Panc1 (cell line): ENCODE results near the gene SRP54. TPM values are rescaled to one million over a fixed set of nuclear protein-coding genes. Genes with fewer than 3 reads are reported as not detected.

Experiments used
- ATAC-seq: fragments of 200-7000 bp; cut with Tn5 transposase; 2 replicates; pipeline ENCODE4 v1.9.1; 2020; ENCODE audit warnings: mild to moderate bottlenecking, moderate library complexity
- BruUV-seq: library from RNA; stranded (reverse); fragments of 400-500 nt; replicated peaks from 2 replicates; lab custom pipeline; 2021; lab: Mats Ljungman, UMichigan
- CTCF ChIA-PET: fragments of 300-600 bp; sonication (Branson Sonifier 250); formaldehyde crosslinking; loops from one replicate; lab custom pipeline; 2022; ENCODE audit warnings: antibody characterized with exemption; lab: Charles Lee
- POLR2A ChIA-PET: fragments of 300-600 bp; sonication (Branson Sonifier 250); formaldehyde crosslinking; loops from one replicate; lab custom pipeline; 2022; ENCODE audit warnings: antibody characterized with exemption; lab: Charles Lee
- DNase-seq: peaks from one replicate; pipeline ENCODE4 v3.0.0-alpha.2; 2010; ENCODE audit warnings: low read depth, low spot score
- H3K27ac ChIP-seq: 2 replicates; pipeline ENCODE4 v1.5.1; 2011; ENCODE audit warnings: mild to moderate bottlenecking, low read length, inconsistent platforms
- H3K27me3 ChIP-seq: fragments of 200-500 bp; sonication (Bioruptor generic); 2 replicates; pipeline ENCODE4 v1.6.0; 2014; ENCODE audit warnings: low read length, inconsistent platforms; ENCODE audit not compliant: control insufficient read depth, insufficient read depth
- H3K36me3 ChIP-seq: fragments of 200-500 bp; sonication (Bioruptor generic); 2 replicates; pipeline ENCODE4 v1.5.1; 2014; ENCODE audit warnings: inconsistent platforms, mild to moderate bottlenecking, low read length, moderate library complexity; ENCODE audit not compliant: control insufficient read depth, insufficient read depth
- H3K4me1 ChIP-seq: 2 replicates; pipeline ENCODE4 v1.5.1; 2011; ENCODE audit warnings: inconsistent platforms, mild to moderate bottlenecking, low read length, moderate library complexity; ENCODE audit not compliant: control insufficient read depth, insufficient read depth
- H3K4me3 ChIP-seq, 2 experiments: 2 replicates each; pipeline ENCODE4 v1.5.1; 2011 to 2012; ENCODE audit warnings: low read depth in 2 of 2, low read length in 2 of 2, mild to moderate bottlenecking in 2 of 2, inconsistent platforms in 1 of 2, moderate library complexity in 1 of 2
- H3K9me3 ChIP-seq: fragments of 200-500 bp; sonication (Bioruptor generic); 2 replicates; pipeline ENCODE4 v1.5.1; 2014; ENCODE audit warnings: low read depth, mild to moderate bottlenecking, inconsistent platforms, low read length, moderate library complexity; ENCODE audit not compliant: control insufficient read depth, insufficient read depth
- CTCF ChIP-seq: fragments of 450-650 bp; IDR thresholded peaks from 2 replicates; pipeline ENCODE4 v1.5.1; 2017; ENCODE audit warnings: mild to moderate bottlenecking
- POLR2AphosphoS5 ChIP-seq: IDR thresholded peaks from 2 replicates; pipeline ENCODE4 v1.6.1; 2012; ENCODE audit warnings: mild to moderate bottlenecking, low read depth, low read length, moderate library complexity
- REST ChIP-seq, 2 experiments: IDR thresholded peaks; 2 replicates each; pipeline ENCODE4 v1.6.1; 2011 to 2012; ENCODE audit warnings: low read depth in 2 of 2, control low read depth in 1 of 2, low read length in 1 of 2, mild to moderate bottlenecking in 1 of 2, moderate library complexity in 1 of 2; ENCODE audit not compliant: insufficient read depth in 1 of 2
- SIN3A ChIP-seq: IDR thresholded peaks from 2 replicates; pipeline ENCODE4 v1.6.1; 2012; ENCODE audit warnings: low read depth, mild to moderate bottlenecking, low read length, moderate library complexity, borderline replicate concordance; ENCODE audit not compliant: insufficient read depth
- TCF7L2 ChIP-seq: IDR thresholded peaks from 2 replicates; pipeline ENCODE4 v1.6.1; 2011; ENCODE audit warnings: mild to moderate bottlenecking, low read depth, low read length, inconsistent platforms
- in situ Hi-C: cut with HindIII; loops from 2 replicates; pipeline ENCODE4 v1.10.0; 2016; ENCODE audit warnings: low sequenced_read_pairs, low pct_unique_long_range_greater_than_20kb
- intact Hi-C: fragments of 100-400 bp; cut with micrococcal nuclease; formaldehyde crosslinking; loops from one replicate; pipeline ENCODE4 v1.10.0; 2022; ENCODE audit not compliant: unreplicated experiment
- total RNA-seq: library from RNA; stranded (reverse); gene quantifications from one replicate; pipeline ENCODE4 v1.2.1, GENCODE V29; 2021; ENCODE audit not compliant: unreplicated experiment

SRP54 gene
- total RNA-seq, 1 experiment from 2014 or later, result 53.2 TPM

DNA sequence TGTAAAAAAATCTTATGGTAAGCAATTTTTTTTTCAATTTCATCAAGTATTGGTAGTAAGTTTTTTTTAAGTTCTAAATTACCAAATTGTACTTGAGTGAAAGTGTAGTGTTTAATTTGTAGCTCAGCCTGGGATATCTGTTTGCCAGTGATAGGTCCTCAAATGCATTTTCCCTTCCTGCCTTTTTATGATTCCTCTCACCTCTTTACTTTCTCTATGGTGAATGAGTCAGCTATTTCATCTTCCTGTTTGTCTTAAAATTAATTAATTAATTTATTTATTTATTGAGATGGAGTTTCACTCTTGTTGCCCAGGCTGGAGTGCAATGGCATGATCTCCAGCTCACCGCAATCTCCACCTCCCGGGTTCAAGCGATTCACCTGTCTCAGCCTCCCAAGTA lies 10.6 kb downstream of the SRP54 start:
- no peaks in the 10 kb centered on the region for H3K4me1 ChIP-seq
- intact Hi-C loops (no loop called here), in situ Hi-C loops (no loop called here)
- DNase-seq, result no peak
- no peaks in the 10 kb centered on the region for H3K27me3 ChIP-seq
- POLR2A ChIA-PET, result interaction anchor here (0.9 kb wide), 1 partner anchor 10 kb away, joined by 3 read pairs; no protein-coding TSS in a partner anchor
- TF ChIP-seq REST (IDR thresholded peaks at IDR 0.05; ENCODE audit: insufficient read depth in 1 of 2, low read depth in 2 of 2, low read length in 1 of 2) (no peak), TCF7L2 (no peak), SIN3A (no peak), POLR2AphosphoS5 (no peak), CTCF (no peak)
- no peaks in the 10 kb centered on the region for H3K9me3 ChIP-seq
- no peak overlapping the region for H3K4me3 ChIP-seq
- H3K27ac ChIP-seq, result no peak overlapping the region
- H3K36me3 ChIP-seq, result no peaks in the 10 kb centered on the region; the same call in 1 of the 2 replicates
- no peak for ATAC-seq
- CTCF ChIA-PET, result no interaction called here
- BruUV-seq, result no TSS peak

DNA sequence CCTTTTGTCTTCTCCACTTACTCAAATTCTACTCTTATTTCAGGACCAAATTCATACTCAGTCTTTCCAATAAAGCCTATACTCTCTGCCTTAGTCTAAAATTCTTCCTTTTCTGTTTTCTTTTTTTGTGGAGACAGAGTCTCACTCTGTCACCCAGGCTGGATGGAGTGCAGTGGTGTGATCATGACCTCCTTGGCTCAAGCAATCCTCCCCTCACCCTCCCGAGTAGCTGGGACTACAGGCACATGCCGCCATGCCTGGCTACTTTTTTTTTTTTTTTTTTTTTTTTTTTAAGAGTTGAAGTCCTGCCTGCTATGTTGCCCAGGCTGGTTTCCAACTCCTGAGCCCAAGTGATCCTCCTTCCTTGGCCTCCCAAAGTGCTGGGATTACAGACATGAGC lies 11.9 kb downstream of the SRP54 start:
- no peak overlapping the region for H3K27ac ChIP-seq
- TF ChIP-seq CTCF (no peak), POLR2AphosphoS5 (no peak), SIN3A (no peak), TCF7L2 (no peak), REST (IDR thresholded peaks at IDR 0.05; ENCODE audit: insufficient read depth in 1 of 2, low read depth in 2 of 2, low read length in 1 of 2) (no peak)
- no peaks in the 10 kb centered on the region; the same call in 1 of the 2 replicates for H3K36me3 ChIP-seq
- in situ Hi-C loops (no loop called here), intact Hi-C loops (no loop called here)
- DNase-seq (no peak), ATAC-seq (no peak)
- ChIA-PET CTCF (no interaction called here), POLR2A (no interaction called here)
- no peaks in the 10 kb centered on the region for H3K4me1 ChIP-seq
- no peaks in the 10 kb centered on the region for H3K27me3 ChIP-seq
- H3K9me3 ChIP-seq, result no peaks in the 10 kb centered on the region
- no TSS peak for BruUV-seq
- no peak overlapping the region for H3K4me3 ChIP-seq
